ENCODE data around the gene LCE6A.

The LCE6A gene, protein sequence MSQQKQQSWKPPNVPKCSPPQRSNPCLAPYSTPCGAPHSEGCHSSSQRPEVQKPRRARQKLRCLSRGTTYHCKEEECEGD

DNA sequence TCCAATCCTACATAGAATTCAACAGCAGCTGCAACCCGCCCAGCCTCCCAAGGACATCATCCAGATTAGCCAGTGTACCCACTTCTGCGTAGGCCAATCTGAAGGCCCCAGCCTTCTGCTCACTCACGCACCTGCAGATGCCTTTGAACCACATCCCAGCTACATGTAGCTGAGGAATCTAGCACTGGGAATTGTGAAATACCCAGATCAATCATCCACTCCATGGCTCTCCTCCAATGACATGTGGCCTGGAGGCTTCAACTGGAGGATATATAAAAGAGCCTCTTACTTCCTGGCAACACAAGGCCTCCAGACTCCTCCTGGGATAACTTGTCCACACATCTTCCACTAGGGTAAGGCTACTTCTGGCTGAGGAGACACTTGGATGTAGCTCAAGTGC is at the start of gene LCE6A:
TSS of gene LCE6A (plus strand) at position 301 of the 400 bp plus-strand sequence. CDS start 665 bp downstream, outside the sequence.
- no peak for DNase-seq

DNA sequence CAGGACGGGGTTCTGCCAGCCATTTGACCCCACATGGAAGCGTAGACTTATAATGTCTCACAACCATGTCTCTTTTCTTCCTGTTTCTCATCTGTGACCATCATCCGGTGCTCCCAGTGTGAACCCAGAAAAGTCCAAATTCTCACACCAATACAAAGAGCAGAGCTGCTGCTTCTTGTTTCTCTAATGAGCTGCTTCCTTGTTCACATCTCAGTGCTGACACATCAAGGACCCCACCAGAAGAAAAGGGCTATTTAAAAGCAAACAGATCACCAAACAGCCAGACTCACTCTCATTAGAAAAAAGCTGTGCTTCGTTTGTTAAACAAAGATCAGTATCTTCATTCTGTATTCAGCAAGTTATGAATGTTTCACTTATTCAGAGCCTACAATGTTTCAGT is 47.0 kb upstream of the LCE6A start:
- DNase-seq = no peak

DNA sequence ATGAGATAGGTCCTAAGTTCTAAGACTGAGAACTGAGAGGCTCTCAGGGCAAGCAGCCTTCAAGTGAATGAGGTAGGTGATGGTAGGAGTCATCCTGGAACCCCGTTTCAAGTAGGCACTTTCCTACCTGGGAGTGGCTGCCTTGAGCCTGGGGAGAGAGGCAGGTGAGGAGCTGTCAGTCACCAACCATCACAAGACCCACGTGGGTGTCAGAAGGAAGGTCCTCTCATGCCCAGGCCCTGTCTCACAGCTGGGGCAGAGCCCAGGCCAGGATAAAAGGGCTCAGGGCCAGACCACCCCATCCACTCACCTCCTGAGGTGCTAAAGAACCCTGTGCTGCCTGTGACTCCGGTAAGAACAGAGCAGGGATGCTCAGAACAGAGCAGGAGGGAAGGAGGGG is 46.2 kb upstream of the LCE6A start, which contains the start of gene LCE1D:
TSS of gene LCE1D (plus strand) at position 301 of the 400 bp plus-strand sequence. CDS start 1,074 bp downstream, outside the sequence.
- no peak for DNase-seq

GRCh38 chr1:152801333-152801732 is 41.3 kb upstream of the LCE6A start:
- DNase-seq = no peak

- DNase-seq = no peak
Observed at GRCh38 chr1:152806576-152806975, 36.1 kb upstream of the LCE6A start, which contains the start of gene LCE1C. Gene LCE1C, minus strand, starts transcription at chr1:152806651. Its CDS starts 1,173 bp downstream, at chr1:152805478.

GRCh38 chr1:152811050-152811449 is 31.6 kb upstream of the LCE6A start:
- no peak for DNase-seq

GRCh38 chr1:152811671-152812070 is 31.0 kb upstream of the LCE6A start, which contains the start of gene LCE1B:
Gene LCE1B, plus strand, starts transcription at chr1:152811971. Its CDS starts 476 bp downstream, at chr1:152812447.
- DNase-seq = no peak

GRCh38 chr1:152817309-152817708 is 25.3 kb upstream of the LCE6A start:
- no peak for DNase-seq

- no peak for DNase-seq
Observed at GRCh38 chr1:152823294-152823693, 19.4 kb upstream of the LCE6A start.

- DNase-seq = no peak
Observed at GRCh38 chr1:152824964-152825363, 17.7 kb upstream of the LCE6A start.

DNA sequence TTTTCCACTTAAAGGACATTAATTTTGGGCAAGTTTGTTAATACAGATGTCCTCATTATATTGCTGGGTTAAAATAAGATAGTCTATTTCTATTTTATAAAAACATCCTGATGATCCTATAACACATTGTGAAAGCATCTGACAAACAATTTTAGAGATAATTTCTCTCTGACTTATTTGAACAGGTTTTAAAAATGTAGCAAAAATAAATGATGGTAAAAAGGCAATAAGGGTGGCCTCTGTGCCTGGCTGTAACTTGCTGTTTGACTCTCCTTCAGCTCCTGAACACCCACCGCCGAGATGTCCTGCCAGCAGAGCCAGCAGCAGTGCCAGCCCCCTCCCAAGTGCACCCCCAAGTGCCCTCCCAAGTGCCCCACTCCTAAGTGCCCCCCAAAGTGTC is 15.5 kb upstream of the LCE6A start, which contains the start of gene LCE1A:
TSS of gene LCE1A (plus strand) at position 301 of the 400 bp plus-strand sequence. CDS start at position 301, 0 bp downstream.
- no peak for DNase-seq

DNA sequence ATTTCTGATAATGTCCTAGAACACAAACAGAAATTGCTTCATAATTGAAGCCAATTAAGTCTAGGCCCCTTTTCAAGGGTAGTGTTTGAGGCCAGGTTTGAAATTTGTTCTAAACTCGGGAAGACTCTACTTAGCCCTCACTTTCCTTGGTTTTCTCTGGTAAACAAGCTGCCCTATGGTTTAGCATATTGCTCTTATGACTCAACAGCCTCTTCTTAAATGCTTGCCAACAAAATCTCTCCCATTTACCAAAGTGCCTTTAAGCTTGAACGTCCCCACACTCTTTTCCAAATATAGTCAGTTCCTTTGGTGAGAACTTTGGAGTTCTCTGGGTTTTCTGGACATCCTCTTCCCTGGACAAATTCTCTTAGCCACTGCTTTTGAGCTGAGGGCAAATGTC is 5.8 kb upstream of the LCE6A start:
- DNase-seq = no peak

GRCh38 chr1:152855661-152856060 is 13.0 kb downstream of the LCE6A start:
- no peak for DNase-seq

DNA sequence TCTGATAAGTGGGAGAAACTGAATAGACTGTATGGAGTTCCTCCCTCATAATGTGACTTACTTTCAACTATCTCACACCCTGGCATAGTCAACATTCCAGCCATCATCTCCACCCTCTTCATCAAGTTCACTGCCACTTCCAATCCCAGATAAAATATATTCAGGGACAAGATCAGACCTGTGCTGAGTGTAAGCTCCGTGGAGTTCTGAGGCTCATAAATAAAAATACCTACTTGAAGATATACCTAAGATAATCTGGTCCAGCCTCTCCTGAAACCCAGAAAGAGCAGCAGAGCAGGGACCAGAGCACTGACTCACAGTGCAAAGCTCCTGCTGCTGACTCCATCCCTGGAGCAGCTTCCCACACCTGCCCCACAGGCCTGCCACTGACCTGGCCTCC is 15.4 kb downstream of the LCE6A start:
- no peak for DNase-seq

DNA sequence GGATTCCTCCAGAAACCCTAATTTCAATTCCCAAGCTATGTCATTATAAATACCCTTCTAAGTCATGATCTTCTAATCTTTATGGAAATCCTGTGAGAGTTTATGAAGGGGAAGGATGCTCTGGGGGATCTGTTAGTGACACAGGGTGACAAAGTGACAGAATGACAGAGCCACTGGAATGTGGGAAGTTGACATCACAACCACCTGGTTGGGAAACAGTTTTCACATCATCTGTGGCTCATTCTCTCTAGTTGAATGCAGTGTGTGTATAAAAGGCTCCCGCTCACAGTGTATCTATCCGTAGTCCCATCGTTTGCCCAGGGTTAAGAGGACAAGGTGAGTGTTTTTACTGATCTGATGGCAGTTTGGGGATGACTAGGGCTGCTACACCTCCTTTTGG is 17.0 kb downstream of the LCE6A start, which contains the start of gene LCE7A:
TSS of gene LCE7A (plus strand) at position 301 of the 400 bp plus-strand sequence. CDS start 702 bp downstream, outside the sequence.
- DNase-seq = no peak

DNA sequence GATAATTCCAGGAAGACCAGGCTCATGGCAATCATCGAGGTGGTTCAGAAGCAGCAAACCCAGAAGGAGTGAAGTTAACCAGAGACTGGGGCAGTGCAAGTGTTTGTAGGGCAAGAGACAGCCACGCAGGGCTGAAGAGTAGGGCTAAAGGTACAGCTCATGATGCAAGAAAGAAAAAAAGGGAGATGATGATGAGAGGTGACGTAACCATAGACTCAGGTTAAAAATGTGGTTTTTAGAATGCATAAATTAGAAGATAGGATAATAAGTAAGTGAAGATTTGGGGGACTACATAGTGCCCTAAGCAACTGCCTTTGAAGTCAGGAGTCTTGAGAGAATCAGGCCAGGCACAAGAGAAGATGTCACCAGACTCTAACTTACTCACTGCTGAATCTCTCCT is 17.5 kb downstream of the LCE6A start:
- no peak for DNase-seq

- no peak for DNase-seq
Observed at GRCh38 chr1:152861374-152861773, 18.7 kb downstream of the LCE6A start.

DNA sequence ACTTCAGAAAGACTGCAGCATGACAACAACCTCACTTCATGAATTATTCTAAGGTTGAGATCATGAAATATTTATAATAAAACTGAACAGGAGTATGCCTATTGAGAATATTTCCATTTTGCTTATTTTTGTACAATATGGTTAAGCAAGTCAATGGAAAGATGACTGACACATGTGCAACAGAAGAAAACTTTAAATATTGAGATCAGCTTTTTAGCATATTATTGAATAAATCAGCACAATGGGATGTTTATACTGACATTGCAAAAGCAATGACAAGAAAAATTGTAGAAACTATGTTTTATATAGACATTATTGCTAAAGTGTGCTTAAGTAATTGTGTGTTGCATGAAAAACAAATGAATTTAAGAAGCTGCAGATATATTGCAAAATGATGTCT is 21.8 kb downstream of the LCE6A start:
- no peak for DNase-seq

DNA sequence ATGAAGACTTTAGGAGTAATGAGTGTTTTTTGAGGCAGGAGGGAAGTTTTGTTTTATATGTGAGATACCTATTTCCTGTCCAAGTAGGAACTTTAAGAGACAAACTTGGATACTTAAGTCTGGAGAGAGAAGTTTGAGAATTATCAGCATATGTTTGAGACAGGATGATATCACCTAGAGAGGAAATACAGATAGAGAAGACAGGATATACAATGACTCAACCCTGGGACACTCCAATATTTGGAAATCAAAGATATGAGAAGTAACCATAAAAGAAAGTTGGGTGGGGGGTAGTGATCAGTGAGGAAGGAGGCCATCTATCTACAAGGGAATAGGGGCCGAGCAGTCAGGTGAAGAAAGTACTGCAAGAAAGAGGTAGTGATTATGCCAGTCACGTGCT is 23.7 kb downstream of the LCE6A start:
- DNase-seq = no peak

- no peak for DNase-seq
Observed at GRCh38 chr1:152869808-152870419, 27.3 kb downstream of the LCE6A start.

DNA sequence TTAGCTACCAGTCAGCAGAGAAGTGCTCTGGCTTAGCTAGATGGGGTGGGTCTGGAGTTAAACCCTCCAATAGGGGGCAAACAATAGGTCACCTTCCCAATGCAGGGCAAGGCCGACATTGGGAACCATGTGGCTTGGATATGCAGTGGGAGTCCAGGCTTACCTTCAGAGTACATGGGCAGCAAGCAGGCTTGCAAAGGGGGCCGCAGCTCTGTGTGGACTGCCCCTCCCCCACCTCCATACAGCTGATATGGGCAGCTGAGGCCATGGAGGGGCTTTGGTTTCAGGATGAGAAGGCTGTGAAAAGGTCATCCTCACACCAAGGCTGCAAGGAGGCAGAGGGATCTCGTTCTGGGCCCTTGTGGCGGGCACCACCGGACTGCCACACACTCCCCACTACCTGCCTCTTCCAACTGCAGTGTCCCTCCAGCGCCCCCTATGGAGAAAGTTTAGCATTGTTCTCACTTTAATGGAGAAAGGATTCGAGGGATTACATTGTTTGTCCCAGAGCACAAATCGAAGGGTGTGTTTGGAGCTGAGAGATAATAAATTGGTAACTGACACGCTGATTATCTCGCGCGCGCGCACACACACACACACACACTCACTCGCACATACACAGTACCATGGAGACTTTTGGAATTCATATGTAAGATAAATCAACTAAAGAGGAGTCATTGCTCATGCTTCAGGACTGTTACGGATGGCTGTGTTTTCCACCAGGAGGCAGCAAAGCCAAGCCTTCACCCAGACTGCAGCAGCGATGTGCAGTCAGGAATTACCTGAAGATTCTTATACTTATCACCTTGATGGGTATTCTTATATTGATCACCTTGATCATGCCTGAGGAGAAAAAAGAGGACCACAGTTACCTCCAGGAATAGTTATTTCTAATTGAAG is 28.4 kb downstream of the LCE6A start:
- no peak for DNase-seq

DNA sequence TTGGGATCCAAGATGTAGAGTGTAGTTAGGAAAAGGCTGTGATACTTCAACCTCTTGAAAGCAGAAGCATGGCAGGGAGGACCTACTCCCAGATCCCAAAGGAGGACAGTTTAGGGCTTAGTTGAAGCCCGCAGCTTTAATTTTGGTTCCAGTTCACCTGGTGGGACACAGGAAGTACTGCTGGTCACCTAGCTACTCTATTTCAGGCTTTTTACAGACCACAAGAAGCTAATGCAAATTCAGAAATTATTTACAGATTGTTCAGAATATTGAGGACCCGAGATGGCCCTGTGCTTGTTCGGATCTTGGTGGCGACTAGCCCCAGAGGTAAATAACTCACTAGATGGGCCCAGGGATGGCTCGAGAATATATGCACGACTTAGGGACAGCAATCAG is 29.1 kb downstream of the LCE6A start:
- no peak for DNase-seq

GRCh38 chr1:152873495-152873894 is 30.8 kb downstream of the LCE6A start:
- no peak for DNase-seq
